HepG2 (cell line): ENCODE results near the gene AAMP. TPM values are rescaled to one million over a fixed set of nuclear protein-coding genes. Genes with fewer than 3 reads are reported as not detected.

Experiments
- HDAC6 ChIP-seq: fragments of 200-600 bp; sonication (generic); IDR thresholded peaks from 2 replicates; pipeline ENCODE4 v1.7.0; 2017; ENCODE audit warnings: mild to moderate bottlenecking, antibody characterized with exemption, low read length, low read depth
- HES4 ChIP-seq: sonication (generic); formaldehyde crosslinking; IDR thresholded peaks from 2 replicates; pipeline ENCODE4 v1.9.0; 2021; ENCODE audit warnings: mild to moderate bottlenecking, missing genetic modification reagents, borderline replicate concordance
- RCOR2 ChIP-seq: IDR thresholded peaks from 2 replicates; pipeline ENCODE4 v1.6.1; 2016; ENCODE audit warnings: missing biosample characterization, missing genetic modification reagents
- SOX13 ChIP-seq, 3 experiments: fragments of 450-650 bp in 1 of 3; sonication (generic) in 1 of 3; formaldehyde crosslinking in 1 of 3; IDR thresholded peaks in 2 of 3; conservative IDR thresholded peaks in 1 of 3; 2 replicates each; pipeline versions ENCODE4 v1.5.0 to v1.6.1; 2016 to 2020; ENCODE audit warnings: antibody characterized with exemption in 1 of 3, mild to moderate bottlenecking in 1 of 3, missing compliant biosample characterization in 1 of 3, missing genetic modification reagents in 1 of 3, moderate library complexity in 1 of 3
- STAT5B ChIP-seq: sonication (generic); formaldehyde crosslinking; IDR thresholded peaks from 2 replicates; pipeline ENCODE4 v1.4.0; 2020; ENCODE audit warnings: missing genetic modification reagents
- TEAD3 ChIP-seq: optimal IDR thresholded peaks from 2 replicates; pipeline ENCODE3; 2016; ENCODE audit warnings: borderline replicate concordance
- ZBTB42 ChIP-seq: sonication (generic); formaldehyde crosslinking; IDR thresholded peaks from 2 replicates; pipeline ENCODE4 v1.5.0; 2020; ENCODE audit warnings: mild to moderate bottlenecking, missing genetic modification reagents
- ZFP41 ChIP-seq: sonication (generic); formaldehyde crosslinking; IDR thresholded peaks from 2 replicates; pipeline ENCODE4 v1.4.0; 2020; ENCODE audit warnings: mild to moderate bottlenecking, missing genetic modification reagents, borderline replicate concordance
- ZFX ChIP-seq: sonication (generic); formaldehyde crosslinking; IDR thresholded peaks from 2 replicates; pipeline ENCODE4 v1.4.0; 2020; ENCODE audit warnings: mild to moderate bottlenecking, low read depth, missing genetic modification reagents, moderate library complexity
- ZNF296 ChIP-seq: sonication (generic); formaldehyde crosslinking; conservative IDR thresholded peaks from 2 replicates; pipeline ENCODE4 v1.5.0; 2020; ENCODE audit warnings: mild to moderate bottlenecking, missing genetic modification reagents
- ZNF331 ChIP-seq: sonication (generic); formaldehyde crosslinking; IDR thresholded peaks from 2 replicates; pipeline ENCODE4 v1.4.0; 2020; ENCODE audit warnings: missing genetic modification reagents
- ZNF766 ChIP-seq: sonication (generic); formaldehyde crosslinking; IDR thresholded peaks from 2 replicates; pipeline ENCODE4 v1.5.0; 2020; ENCODE audit warnings: missing genetic modification reagents, borderline replicate concordance
- polyA plus RNA-seq, 8 experiments: library from polyadenylated mRNA; depleted of rRNA in 3 of 8; stranded (reverse) in 7 of 8; unstranded in 1 of 8; fragments of >200 nt; fragmentation: Illumina TruSeq in 4 of 8; extraction: Trizol in 4 of 8; gene quantifications; 2 replicates each; pipeline versions ENCODE4 v1.2.1 to v1.2.3, GENCODE V29; 2011 to 2016; ENCODE audit warnings: low read depth in 4 of 8, missing spikeins in 1 of 8, mixed read lengths in 1 of 8; ENCODE audit not compliant: insufficient read depth in 1 of 8
- total RNA-seq, 5 experiments: library from RNA; depleted of rRNA; stranded (reverse); fragments of >200 nt; fragmentation: Illumina TruSeq; extraction: Trizol; gene quantifications; 2 replicates each; pipeline ENCODE4 v1.2.3, GENCODE V29; 2016; ENCODE audit warnings: low read depth in 1 of 5
- TF ChIP-seq, protein P1 (sequence below): sonication (generic); formaldehyde crosslinking; IDR thresholded peaks from one replicate; pipeline ENCODE4 v1.5.1; 2020; ENCODE audit warnings: mild to moderate bottlenecking, missing genetic modification reagents; ENCODE audit errors: not compliant biosample characterization
- TF ChIP-seq, protein P2 (sequence below): sonication (generic); formaldehyde crosslinking; conservative IDR thresholded peaks from 2 replicates; pipeline ENCODE4 v1.4.0; 2020; ENCODE audit warnings: missing genetic modification reagents
- TF ChIP-seq, protein P3 (sequence below): IDR thresholded peaks from 2 replicates; pipeline ENCODE4 v1.6.1; 2016
- TF ChIP-seq, protein P4 (sequence below): sonication (generic); formaldehyde crosslinking; IDR thresholded peaks from 2 replicates; pipeline ENCODE4 v1.5.0; 2020; ENCODE audit warnings: mild to moderate bottlenecking, missing genetic modification reagents

AAMP gene
- total and polyA plus RNA-seq, 2 of the 13 experiments (the other 11 are each of a cell fraction or from before 2014, with no cell fraction given): 110 to 186 TPM

DNA sequence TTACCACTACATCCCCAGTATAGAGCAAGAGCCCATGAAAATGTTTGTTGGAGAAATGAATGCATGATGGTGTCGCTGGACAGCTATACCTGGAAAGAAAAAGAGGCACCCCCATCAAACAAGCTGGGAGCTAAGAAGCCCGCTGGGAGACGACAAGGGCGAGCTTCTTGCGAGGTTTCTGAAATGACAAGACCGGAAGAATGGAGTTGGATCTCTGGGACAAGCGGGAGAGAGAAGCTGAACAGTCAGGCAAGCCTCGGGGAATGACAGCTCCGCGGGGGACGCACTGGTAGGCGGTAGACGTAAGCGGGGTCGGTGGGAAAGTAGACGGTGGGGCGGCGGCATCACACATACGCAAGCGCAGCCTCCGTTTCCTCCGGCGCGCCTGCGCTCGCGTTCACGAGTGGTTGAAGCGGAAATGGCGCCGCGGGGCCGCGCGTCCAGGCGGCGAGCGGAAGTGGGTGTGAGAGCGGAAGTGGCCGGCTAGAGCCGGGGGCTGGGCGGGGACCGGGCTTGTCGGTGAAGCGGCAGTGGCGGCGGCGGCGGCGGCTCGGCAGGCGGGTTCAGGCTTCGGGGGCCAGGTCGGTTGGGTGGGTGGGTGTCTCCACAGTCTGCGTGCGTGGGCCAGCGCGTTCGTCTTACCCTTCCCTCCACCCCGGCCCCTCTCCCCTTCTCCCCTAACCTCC lies 53.1 kb downstream of the AAMP start, which contains the start of gene ARPC2 (continued):
- TF ChIP-seq, protein P1, sequence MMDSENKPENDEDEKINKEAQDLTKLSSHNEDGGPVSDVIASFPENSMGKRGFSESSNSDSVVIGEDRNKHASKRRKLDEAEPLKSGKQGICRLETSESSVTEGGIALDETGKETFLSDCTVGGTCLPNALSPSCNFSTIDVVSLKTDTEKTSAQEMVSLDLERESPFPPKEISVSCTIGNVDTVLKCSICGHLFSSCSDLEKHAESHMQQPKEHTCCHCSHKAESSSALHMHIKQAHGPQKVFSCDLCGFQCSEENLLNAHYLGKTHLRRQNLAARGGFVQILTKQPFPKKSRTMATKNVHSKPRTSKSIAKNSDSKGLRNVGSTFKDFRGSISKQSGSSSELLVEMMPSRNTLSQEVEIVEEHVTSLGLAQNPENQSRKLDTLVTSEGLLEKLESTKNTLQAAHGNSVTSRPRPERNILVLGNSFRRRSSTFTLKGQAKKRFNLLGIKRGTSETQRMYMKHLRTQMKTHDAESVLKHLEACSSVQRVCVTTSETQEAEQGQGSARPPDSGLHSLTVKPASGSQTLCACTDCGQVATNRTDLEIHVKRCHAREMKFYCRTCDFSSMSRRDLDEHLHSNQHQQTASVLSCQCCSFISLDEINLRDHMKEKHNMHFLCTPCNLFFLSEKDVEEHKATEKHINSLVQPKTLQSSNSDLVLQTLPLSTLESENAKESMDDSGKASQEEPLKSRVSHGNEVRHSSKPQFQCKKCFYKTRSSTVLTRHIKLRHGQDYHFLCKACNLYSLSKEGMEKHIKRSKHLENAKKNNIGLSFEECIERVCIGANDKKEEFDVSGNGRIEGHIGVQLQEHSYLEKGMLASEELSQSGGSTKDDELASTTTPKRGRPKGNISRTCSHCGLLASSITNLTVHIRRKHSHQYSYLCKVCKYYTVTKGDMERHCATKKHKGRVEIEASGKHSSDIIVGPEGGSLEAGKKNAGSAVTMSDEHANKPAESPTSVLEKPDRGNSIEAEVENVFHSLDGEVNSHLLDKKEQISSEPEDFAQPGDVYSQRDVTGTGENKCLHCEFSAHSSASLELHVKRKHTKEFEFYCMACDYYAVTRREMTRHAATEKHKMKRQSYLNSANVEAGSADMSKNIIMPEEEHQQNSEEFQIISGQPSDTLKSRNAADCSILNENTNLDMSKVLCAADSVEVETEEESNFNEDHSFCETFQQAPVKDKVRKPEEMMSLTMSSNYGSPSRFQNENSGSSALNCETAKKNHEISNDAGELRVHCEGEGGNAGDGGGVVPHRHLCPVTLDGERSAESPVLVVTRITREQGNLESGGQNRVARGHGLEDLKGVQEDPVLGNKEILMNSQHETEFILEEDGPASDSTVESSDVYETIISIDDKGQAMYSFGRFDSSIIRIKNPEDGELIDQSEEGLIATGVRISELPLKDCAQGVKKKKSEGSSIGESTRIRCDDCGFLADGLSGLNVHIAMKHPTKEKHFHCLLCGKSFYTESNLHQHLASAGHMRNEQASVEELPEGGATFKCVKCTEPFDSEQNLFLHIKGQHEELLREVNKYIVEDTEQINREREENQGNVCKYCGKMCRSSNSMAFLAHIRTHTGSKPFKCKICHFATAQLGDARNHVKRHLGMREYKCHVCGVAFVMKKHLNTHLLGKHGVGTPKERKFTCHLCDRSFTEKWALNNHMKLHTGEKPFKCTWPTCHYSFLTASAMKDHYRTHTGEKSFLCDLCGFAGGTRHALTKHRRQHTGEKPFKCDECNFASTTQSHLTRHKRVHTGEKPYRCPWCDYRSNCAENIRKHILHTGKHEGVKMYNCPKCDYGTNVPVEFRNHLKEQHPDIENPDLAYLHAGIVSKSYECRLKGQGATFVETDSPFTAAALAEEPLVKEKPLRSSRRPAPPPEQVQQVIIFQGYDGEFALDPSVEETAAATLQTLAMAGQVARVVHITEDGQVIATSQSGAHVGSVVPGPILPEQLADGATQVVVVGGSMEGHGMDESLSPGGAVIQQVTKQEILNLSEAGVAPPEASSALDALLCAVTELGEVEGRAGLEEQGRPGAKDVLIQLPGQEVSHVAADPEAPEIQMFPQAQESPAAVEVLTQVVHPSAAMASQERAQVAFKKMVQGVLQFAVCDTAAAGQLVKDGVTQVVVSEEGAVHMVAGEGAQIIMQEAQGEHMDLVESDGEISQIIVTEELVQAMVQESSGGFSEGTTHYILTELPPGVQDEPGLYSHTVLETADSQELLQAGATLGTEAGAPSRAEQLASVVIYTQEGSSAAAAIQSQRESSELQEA: peak; percentile 52
- TF ChIP-seq ZNF331 (peak; percentile 40; the same call in 1 of the 2 replicates), RCOR2 (CRISPR knock-in tag) (0 out of 2 replicates have a peak, but pooled peaks have one; percentile 22), ZNF766 (CRISPR knock-in tag) (peak; percentile 93), TEAD3 (CRISPR knock-in tag) (no peak), ZNF296 (CRISPR knock-in tag) (no peak), ZBTB42 (CRISPR knock-in tag) (no peak), HES4 (CRISPR knock-in tag) (no peak), ZFX (CRISPR knock-in tag) (peak; percentile 60), ZFP41 (CRISPR knock-in tag) (no peak), HDAC6 (no peak), STAT5B (no peak; the same call in 1 of the 2 replicates), SOX13 (IDR thresholded peaks at IDR 0.05) (no peak), SOX13 (CRISPR knock-in tag; conservative IDR thresholded peaks at IDR 0.05 in 1 of 2, IDR thresholded peaks at IDR 0.05 in 1 of 2) (peak in 1 of 2 experiments; percentile 34; a peak in 1 of 4 replicates)
- TF ChIP-seq, protein P2, sequence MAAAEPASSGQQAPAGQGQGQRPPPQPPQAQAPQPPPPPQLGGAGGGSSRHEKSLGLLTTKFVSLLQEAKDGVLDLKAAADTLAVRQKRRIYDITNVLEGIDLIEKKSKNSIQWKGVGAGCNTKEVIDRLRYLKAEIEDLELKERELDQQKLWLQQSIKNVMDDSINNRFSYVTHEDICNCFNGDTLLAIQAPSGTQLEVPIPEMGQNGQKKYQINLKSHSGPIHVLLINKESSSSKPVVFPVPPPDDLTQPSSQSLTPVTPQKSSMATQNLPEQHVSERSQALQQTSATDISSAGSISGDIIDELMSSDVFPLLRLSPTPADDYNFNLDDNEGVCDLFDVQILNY (CRISPR knock-in tag): no peak
- TF ChIP-seq, protein P3, sequence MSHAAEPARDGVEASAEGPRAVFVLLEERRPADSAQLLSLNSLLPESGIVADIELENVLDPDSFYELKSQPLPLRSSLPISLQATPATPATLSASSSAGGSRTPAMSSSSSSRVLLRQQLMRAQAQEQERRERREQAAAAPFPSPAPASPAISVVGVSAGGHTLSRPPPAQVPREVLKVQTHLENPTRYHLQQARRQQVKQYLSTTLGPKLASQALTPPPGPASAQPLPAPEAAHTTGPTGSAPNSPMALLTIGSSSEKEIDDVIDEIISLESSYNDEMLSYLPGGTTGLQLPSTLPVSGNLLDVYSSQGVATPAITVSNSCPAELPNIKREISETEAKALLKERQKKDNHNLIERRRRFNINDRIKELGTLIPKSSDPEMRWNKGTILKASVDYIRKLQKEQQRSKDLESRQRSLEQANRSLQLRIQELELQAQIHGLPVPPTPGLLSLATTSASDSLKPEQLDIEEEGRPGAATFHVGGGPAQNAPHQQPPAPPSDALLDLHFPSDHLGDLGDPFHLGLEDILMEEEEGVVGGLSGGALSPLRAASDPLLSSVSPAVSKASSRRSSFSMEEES (CRISPR knock-in tag): peak; percentile 52
- TF ChIP-seq, protein P4, sequence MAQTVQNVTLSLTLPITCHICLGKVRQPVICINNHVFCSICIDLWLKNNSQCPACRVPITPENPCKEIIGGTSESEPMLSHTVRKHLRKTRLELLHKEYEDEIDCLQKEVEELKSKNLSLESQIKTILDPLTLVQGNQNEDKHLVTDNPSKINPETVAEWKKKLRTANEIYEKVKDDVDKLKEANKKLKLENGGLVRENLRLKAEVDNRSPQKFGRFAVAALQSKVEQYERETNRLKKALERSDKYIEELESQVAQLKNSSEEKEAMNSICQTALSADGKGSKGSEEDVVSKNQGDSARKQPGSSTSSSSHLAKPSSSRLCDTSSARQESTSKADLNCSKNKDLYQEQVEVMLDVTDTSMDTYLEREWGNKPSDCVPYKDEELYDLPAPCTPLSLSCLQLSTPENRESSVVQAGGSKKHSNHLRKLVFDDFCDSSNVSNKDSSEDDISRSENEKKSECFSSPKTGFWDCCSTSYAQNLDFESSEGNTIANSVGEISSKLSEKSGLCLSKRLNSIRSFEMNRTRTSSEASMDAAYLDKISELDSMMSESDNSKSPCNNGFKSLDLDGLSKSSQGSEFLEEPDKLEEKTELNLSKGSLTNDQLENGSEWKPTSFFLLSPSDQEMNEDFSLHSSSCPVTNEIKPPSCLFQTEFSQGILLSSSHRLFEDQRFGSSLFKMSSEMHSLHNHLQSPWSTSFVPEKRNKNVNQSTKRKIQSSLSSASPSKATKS (CRISPR knock-in tag): no peak
